ENCODE measurements around the gene TINAGL1. TPM values are rescaled to one million over a fixed set of nuclear protein-coding genes. Genes with fewer than 3 reads are reported as not detected.

Gene TINAGL1
- total and polyA plus RNA-seq, 2 of the 13 experiments (the other 11 are each of a cell fraction or from before 2014, with no cell fraction given) = 24.7 to 76.8 TPM

DNA sequence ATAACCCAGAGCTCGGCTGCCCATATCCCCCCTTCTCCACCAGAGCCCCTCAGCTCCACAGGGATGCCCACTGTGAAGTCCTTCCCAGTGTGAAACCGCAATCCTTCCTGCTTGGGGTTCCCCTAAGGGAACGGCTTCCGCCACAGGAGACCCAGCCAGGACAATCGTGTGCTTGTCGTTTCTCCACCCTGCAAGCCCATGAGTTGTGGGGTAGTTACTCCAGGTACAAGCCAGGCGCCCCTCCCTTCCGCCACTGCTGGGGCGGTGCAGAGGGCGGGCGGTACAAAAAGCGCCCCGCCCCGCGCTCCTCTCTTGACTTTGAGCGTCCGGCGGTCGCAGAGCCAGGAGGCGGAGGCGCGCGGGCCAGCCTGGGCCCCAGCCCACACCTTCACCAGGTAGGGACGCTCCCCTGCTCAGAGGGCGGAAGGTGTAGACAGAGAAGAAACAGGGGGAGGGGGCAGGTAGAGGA lies at the start of gene TINAGL1 (continued):
- TF ChIP-seq NR1H2 (CRISPR knock-in tag; IDR thresholded peaks at IDR 0.05; ENCODE audit: borderline replicate concordance, low read depth) (no peak; the same call in 1 of the 2 replicates), PITX1 (CRISPR knock-in tag; IDR thresholded peaks at IDR 0.05) (no peak), ZFP41 (CRISPR knock-in tag; IDR thresholded peaks at IDR 0.05; ENCODE audit: borderline replicate concordance) (no peak), NR2F1 (CRISPR knock-in tag; IDR thresholded peaks at IDR 0.05) (no peak), FOSL2 (CRISPR knock-in tag; IDR thresholded peaks at IDR 0.05) (0 out of 2 replicates have a peak, but pooled peaks have one; percentile 4), TEAD3 (CRISPR knock-in tag; optimal IDR thresholded peaks at IDR 0.05; ENCODE audit: borderline replicate concordance) (no peak), BRD4 (CRISPR knock-in tag; IDR thresholded peaks at IDR 0.05) (no peak), NR2F6 (IDR thresholded peaks at IDR 0.05) (no peak), NR2F6 (CRISPR knock-in tag; IDR thresholded peaks at IDR 0.05) (peak; percentile 58; the same call in 1 of the 2 replicates), GFI1 (CRISPR knock-in tag; IDR thresholded peaks at IDR 0.05; ENCODE audit: borderline replicate concordance) (0 out of 2 replicates have a peak, but pooled peaks have one; percentile 15), DR1 (CRISPR knock-in tag; IDR thresholded peaks at IDR 0.05) (peak; percentile 63; the same call in 1 of the 2 replicates), HDAC1 (CRISPR knock-in tag; IDR thresholded peaks at IDR 0.05) (peak; percentile 74), CBFB (CRISPR knock-in tag; IDR thresholded peaks at IDR 0.05) (no peak), ZNF766 (CRISPR knock-in tag; IDR thresholded peaks at IDR 0.05; ENCODE audit: borderline replicate concordance) (no peak), ZNF737 (CRISPR knock-in tag; IDR thresholded peaks at IDR 0.05; ENCODE audit: borderline replicate concordance) (no peak), ZNF549 (CRISPR knock-in tag; IDR thresholded peaks at IDR 0.05) (no peak), FLYWCH1 (CRISPR knock-in tag; IDR thresholded peaks at IDR 0.05) (no peak), ZNF589 (CRISPR knock-in tag; conservative IDR thresholded peaks at IDR 0.05) (no peak), ZNF138 (CRISPR knock-in tag; IDR thresholded peaks at IDR 0.05; ENCODE audit: low read depth) (no peak), GABPA (IDR thresholded peaks at IDR 0.05; ENCODE audit: low read depth, low read length) (peak; percentile 43), GABPA (CRISPR knock-in tag; IDR thresholded peaks at IDR 0.05; ENCODE audit: low read depth) (no peak; the same call in 1 of the 2 replicates)
- TF ChIP-seq, protein P1, sequence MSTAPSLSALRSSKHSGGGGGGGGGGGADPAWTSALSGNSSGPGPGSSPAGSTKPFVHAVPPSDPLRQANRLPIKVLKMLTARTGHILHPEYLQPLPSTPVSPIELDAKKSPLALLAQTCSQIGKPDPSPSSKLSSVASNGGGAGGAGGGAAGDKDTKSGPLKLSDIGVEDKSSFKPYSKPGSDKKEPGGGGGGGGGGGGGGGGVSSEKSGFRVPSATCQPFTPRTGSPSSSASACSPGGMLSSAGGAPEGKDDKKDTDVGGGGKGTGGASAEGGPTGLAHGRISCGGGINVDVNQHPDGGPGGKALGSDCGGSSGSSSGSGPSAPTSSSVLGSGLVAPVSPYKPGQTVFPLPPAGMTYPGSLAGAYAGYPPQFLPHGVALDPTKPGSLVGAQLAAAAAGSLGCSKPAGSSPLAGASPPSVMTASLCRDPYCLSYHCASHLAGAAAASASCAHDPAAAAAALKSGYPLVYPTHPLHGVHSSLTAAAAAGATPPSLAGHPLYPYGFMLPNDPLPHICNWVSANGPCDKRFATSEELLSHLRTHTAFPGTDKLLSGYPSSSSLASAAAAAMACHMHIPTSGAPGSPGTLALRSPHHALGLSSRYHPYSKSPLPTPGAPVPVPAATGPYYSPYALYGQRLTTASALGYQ (CRISPR knock-in tag; IDR thresholded peaks at IDR 0.05) = no peak
- TF ChIP-seq, protein P2, sequence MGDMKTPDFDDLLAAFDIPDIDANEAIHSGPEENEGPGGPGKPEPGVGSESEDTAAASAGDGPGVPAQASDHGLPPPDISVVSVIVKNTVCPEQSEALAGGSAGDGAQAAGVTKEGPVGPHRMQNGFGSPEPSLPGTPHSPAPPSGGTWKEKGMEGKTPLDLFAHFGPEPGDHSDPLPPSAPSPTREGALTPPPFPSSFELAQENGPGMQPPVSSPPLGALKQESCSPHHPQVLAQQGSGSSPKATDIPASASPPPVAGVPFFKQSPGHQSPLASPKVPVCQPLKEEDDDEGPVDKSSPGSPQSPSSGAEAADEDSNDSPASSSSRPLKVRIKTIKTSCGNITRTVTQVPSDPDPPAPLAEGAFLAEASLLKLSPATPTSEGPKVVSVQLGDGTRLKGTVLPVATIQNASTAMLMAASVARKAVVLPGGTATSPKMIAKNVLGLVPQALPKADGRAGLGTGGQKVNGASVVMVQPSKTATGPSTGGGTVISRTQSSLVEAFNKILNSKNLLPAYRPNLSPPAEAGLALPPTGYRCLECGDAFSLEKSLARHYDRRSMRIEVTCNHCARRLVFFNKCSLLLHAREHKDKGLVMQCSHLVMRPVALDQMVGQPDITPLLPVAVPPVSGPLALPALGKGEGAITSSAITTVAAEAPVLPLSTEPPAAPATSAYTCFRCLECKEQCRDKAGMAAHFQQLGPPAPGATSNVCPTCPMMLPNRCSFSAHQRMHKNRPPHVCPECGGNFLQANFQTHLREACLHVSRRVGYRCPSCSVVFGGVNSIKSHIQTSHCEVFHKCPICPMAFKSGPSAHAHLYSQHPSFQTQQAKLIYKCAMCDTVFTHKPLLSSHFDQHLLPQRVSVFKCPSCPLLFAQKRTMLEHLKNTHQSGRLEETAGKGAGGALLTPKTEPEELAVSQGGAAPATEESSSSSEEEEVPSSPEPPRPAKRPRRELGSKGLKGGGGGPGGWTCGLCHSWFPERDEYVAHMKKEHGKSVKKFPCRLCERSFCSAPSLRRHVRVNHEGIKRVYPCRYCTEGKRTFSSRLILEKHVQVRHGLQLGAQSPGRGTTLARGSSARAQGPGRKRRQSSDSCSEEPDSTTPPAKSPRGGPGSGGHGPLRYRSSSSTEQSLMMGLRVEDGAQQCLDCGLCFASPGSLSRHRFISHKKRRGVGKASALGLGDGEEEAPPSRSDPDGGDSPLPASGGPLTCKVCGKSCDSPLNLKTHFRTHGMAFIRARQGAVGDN (CRISPR knock-in tag; IDR thresholded peaks at IDR 0.05) = peak; percentile 3; the same call in 1 of the 2 replicates
- TF ChIP-seq, protein P3, sequence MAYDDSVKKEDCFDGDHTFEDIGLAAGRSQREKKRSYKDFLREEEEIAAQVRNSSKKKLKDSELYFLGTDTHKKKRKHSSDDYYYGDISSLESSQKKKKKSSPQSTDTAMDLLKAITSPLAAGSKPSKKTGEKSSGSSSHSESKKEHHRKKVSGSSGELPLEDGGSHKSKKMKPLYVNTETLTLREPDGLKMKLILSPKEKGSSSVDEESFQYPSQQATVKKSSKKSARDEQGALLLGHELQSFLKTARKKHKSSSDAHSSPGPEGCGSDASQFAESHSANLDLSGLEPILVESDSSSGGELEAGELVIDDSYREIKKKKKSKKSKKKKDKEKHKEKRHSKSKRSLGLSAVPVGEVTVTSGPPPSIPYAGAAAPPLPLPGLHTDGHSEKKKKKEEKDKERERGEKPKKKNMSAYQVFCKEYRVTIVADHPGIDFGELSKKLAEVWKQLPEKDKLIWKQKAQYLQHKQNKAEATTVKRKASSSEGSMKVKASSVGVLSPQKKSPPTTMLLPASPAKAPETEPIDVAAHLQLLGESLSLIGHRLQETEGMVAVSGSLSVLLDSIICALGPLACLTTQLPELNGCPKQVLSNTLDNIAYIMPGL (CRISPR knock-in tag; IDR thresholded peaks at IDR 0.05; ENCODE audit: borderline replicate concordance in 1 of 2, low read depth in 1 of 2) = peak in 1 of 2 experiments; percentile 67; a peak in 2 of 4 replicates

Measured in HepG2 (cell line).